ENCODE data around the gene FNDC1. TPM values are rescaled to one million over a fixed set of nuclear protein-coding genes. Genes with fewer than 3 reads are reported as not detected.

Gene FNDC1
- total and polyA plus RNA-seq, 9 donors, result 73.6 to 344 (median 187) TPM

GRCh38 chr6:159308198-159308597 is 139.0 kb downstream of the FNDC1 start:
- Histone ChIP-seq H3K27ac (ENCODE audit: low read length) (peak overlapping the region; percentile 65), H3K36me3 (ENCODE audit: control insufficient read depth, insufficient read depth, low read length) (no peaks in the 10 kb centered on the region), H3K27me3 (ENCODE audit: control insufficient read depth, insufficient read depth, low read length) (no peaks in the 10 kb centered on the region), H3K4me3 (ENCODE audit: low read length) (no peak overlapping the region), H3K4me1 (ENCODE audit: control insufficient read depth, insufficient read depth, low read length) (peaks cover 8% of the 10 kb centered on the region), H3K9me3 (replicated peaks; ENCODE audit: control insufficient read depth, low read depth, low read length) (no peaks in the 10 kb centered on the region)
- peak; percentile 76 for DNase-seq
- WGBS (ENCODE audit: insufficient coverage), result no CpG with 5 or more reads among the region's 1 CpG

DNA sequence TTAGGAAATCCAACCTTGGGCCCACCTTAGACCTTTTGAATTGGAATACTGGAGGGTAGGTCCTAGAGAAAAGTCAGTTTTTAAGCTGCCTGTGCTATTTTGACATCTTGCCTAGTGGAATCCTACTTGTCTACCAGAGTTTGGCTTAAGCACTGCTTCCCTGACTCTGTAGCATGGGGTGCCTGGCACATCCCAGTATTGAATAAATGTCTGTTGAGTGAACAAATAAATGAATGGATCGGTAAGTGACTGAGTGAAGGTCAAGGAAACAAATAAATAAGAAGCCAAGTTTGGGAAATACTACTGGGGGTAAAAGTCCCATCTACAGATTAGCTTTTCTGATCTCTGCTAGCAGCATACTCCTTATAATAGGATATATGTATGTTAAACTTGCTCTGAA is 140.5 kb downstream of the FNDC1 start:
- WGBS (ENCODE audit: insufficient coverage), result 100% methylated on average over 1 of the region's 1 CpG
- no peaks in the 10 kb centered on the region for H3K9me3 ChIP-seq (replicated peaks; ENCODE audit: control insufficient read depth, low read depth, low read length)
- H3K36me3 ChIP-seq (ENCODE audit: control insufficient read depth, insufficient read depth, low read length), result no peaks in the 10 kb centered on the region
- no peak overlapping the region for H3K27ac ChIP-seq (ENCODE audit: low read length)
- H3K27me3 ChIP-seq (ENCODE audit: control insufficient read depth, insufficient read depth, low read length), result no peaks in the 10 kb centered on the region
- peaks cover 8% of the 10 kb centered on the region for H3K4me1 ChIP-seq (ENCODE audit: control insufficient read depth, insufficient read depth, low read length)
- DNase-seq, result no peak
- H3K4me3 ChIP-seq (ENCODE audit: low read length), result no peak overlapping the region

DNA sequence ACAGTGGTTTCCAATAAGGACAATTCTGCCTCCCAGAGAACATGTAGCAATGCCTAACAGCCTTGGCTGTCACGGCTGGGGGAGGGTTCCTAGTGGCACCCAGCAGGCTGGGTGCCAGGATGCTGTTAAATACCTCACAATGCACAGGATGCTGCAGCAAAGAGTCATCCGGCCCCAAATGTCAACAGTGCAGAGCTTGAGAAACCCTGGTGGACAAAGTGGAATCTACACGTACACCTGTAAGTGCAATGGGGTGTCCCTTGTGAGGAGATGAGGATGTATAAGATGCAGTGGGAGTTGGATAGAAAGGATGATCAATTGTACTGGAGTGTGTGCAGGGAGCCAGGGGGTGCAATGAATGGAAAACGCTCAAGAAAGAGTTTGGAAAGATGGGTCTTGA is 142.4 kb downstream of the FNDC1 start:
- Histone ChIP-seq H3K9me3 (replicated peaks; ENCODE audit: control insufficient read depth, low read depth, low read length) (no peaks in the 10 kb centered on the region), H3K4me3 (ENCODE audit: low read length) (no peak overlapping the region), H3K36me3 (ENCODE audit: control insufficient read depth, insufficient read depth, low read length) (no peaks in the 10 kb centered on the region), H3K4me1 (ENCODE audit: control insufficient read depth, insufficient read depth, low read length) (peaks cover 5% of the 10 kb centered on the region), H3K27me3 (ENCODE audit: control insufficient read depth, insufficient read depth, low read length) (no peaks in the 10 kb centered on the region), H3K27ac (ENCODE audit: low read length) (peak overlapping the region; percentile 38)
- no peak for DNase-seq
- WGBS (ENCODE audit: insufficient coverage), result 60% methylated on average over 2 of the region's 4 CpGs

GRCh38 chr6:159312206-159312605 is 143.0 kb downstream of the FNDC1 start:
- peaks cover 5% of the 10 kb centered on the region for H3K4me1 ChIP-seq (ENCODE audit: control insufficient read depth, insufficient read depth, low read length)
- no peaks in the 10 kb centered on the region for H3K9me3 ChIP-seq (replicated peaks; ENCODE audit: control insufficient read depth, low read depth, low read length)
- H3K27me3 ChIP-seq (ENCODE audit: control insufficient read depth, insufficient read depth, low read length), result no peaks in the 10 kb centered on the region
- peak overlapping the region; percentile 38 for H3K27ac ChIP-seq (ENCODE audit: low read length)
- DNase-seq, result peak; percentile 74
- no CpG with 5 or more reads among the region's 1 CpG for WGBS (ENCODE audit: insufficient coverage)
- H3K4me3 ChIP-seq (ENCODE audit: low read length), result no peak overlapping the region
- H3K36me3 ChIP-seq (ENCODE audit: control insufficient read depth, insufficient read depth, low read length), result no peaks in the 10 kb centered on the region

- Histone ChIP-seq H3K36me3 (ENCODE audit: control insufficient read depth, insufficient read depth, low read length) (no peaks in the 10 kb centered on the region), H3K4me1 (ENCODE audit: control insufficient read depth, insufficient read depth, low read length) (peaks cover 3% of the 10 kb centered on the region), H3K27me3 (ENCODE audit: control insufficient read depth, insufficient read depth, low read length) (no peaks in the 10 kb centered on the region), H3K4me3 (ENCODE audit: low read length) (no peak overlapping the region), H3K9me3 (replicated peaks; ENCODE audit: control insufficient read depth, low read depth, low read length) (no peaks in the 10 kb centered on the region), H3K27ac (ENCODE audit: low read length) (no peak overlapping the region)
- WGBS (ENCODE audit: insufficient coverage), result 52% methylated on average over 6 of the region's 6 CpGs
- DNase-seq, result no peak
Measured at GRCh38 chr6:159313018-159313417, 143.8 kb downstream of the FNDC1 start.

DNA sequence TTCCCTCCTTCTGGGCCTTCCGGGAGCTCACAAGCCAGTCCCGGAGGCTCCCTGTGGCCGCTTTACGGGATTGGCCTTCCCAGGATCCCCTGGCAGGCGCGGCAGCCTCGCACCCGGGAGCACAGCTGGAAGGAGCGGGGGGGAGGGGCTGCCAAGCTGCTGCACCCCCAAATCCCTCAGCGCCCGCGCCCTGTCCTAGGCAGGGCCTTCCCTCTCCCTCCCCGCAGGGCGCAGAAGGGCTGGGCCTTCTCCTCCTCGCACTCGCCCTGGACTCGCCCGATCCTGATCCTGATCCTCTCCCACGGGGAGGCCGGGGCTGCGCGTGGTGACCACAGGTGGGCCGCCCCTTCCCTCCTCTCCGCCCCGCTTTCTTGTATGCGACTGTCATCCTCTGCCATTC is 146.4 kb downstream of the FNDC1 start:
- 96% methylated on average over 26 of the region's 26 CpGs for WGBS (ENCODE audit: insufficient coverage)
- DNase-seq, result no peak
- no peaks in the 10 kb centered on the region for H3K27me3 ChIP-seq (ENCODE audit: control insufficient read depth, insufficient read depth, low read length)

GRCh38 chr6:159317430-159317829 is 148.2 kb downstream of the FNDC1 start:
- no peaks in the 10 kb centered on the region for H3K9me3 ChIP-seq (replicated peaks; ENCODE audit: control insufficient read depth, low read depth, low read length)
- H3K4me1 ChIP-seq (ENCODE audit: control insufficient read depth, insufficient read depth, low read length), result peaks cover 3% of the 10 kb centered on the region
- H3K36me3 ChIP-seq (ENCODE audit: control insufficient read depth, insufficient read depth, low read length), result no peaks in the 10 kb centered on the region
- H3K27me3 ChIP-seq (ENCODE audit: control insufficient read depth, insufficient read depth, low read length), result no peaks in the 10 kb centered on the region
- DNase-seq, result no peak
- H3K4me3 ChIP-seq (ENCODE audit: low read length), result no peak overlapping the region
- WGBS (ENCODE audit: insufficient coverage), result 92% methylated on average over 4 of the region's 7 CpGs
- no peak overlapping the region for H3K27ac ChIP-seq (ENCODE audit: low read length)

More for the DNA sequence above, 146.4 kb downstream of the FNDC1 start:
- Histone ChIP-seq H3K27ac (ENCODE audit: low read length) (no peak overlapping the region), H3K4me1 (ENCODE audit: control insufficient read depth, insufficient read depth, low read length) (peaks cover 3% of the 10 kb centered on the region), H3K4me3 (ENCODE audit: low read length) (no peak overlapping the region), H3K9me3 (replicated peaks; ENCODE audit: control insufficient read depth, low read depth, low read length) (no peaks in the 10 kb centered on the region), H3K36me3 (ENCODE audit: control insufficient read depth, insufficient read depth, low read length) (no peaks in the 10 kb centered on the region)

GRCh38 chr6:159321267-159321666 is 152.1 kb downstream of the FNDC1 start:
- H3K4me1 ChIP-seq (ENCODE audit: control insufficient read depth, insufficient read depth, low read length), result no peaks in the 10 kb centered on the region
- 89% methylated on average over 3 of the region's 4 CpGs for WGBS (ENCODE audit: insufficient coverage)
- H3K27me3 ChIP-seq (ENCODE audit: control insufficient read depth, insufficient read depth, low read length), result no peaks in the 10 kb centered on the region
- no peaks in the 10 kb centered on the region for H3K36me3 ChIP-seq (ENCODE audit: control insufficient read depth, insufficient read depth, low read length)
- no peak overlapping the region for H3K27ac ChIP-seq (ENCODE audit: low read length)
- H3K4me3 ChIP-seq (ENCODE audit: low read length), result no peak overlapping the region
- DNase-seq, result no peak
- H3K9me3 ChIP-seq (replicated peaks; ENCODE audit: control insufficient read depth, low read depth, low read length), result no peaks in the 10 kb centered on the region

Other genes with a start within 250 kb of the FNDC1 start
- 2.4 TPM for gene RSPH3, start 169.2 kb upstream of the FNDC1 start, total RNA-seq
- 1 to 10 TPM; 2.3 to 5.2 (median 3.3) TPM for gene RSPH3, start 169.2 kb upstream of the FNDC1 start, polyA plus RNA-seq (ENCODE audit: insufficient read depth in 1 of 8, insufficient read length in 8 of 8, low replicate concordance in 1 of 8)
- 0.66 TPM for gene TAGAP, start 124.4 kb upstream of the FNDC1 start, total RNA-seq
- gene TAGAP, start 124.4 kb upstream of the FNDC1 start, polyA plus RNA-seq (ENCODE audit: insufficient read depth in 1 of 8, insufficient read length in 8 of 8, low replicate concordance in 1 of 8), result 1 to 10 TPM in 3 of 8 donors, under 1 TPM in 5; 0.66 to 1.7 (median 0.88) TPM